Right lobe of liver (tissue), 4 donors: ENCODE data around the gene NSUN6.
"Not testable (repeated sequence)": the region's sequence is repeated elsewhere in the genome, so short reads cannot be mapped to it uniquely, and the experiment has no call there.

Source experiments
- CTCF ChIP-seq, 4 donors: fragments of 200-600 bp in 3 of 4; fragments of 450-650 bp in 1 of 4; IDR thresholded peaks; one replicate each; pipeline versions ENCODE4 v1.5.1 to v1.8.0; 2016 to 2022; ENCODE audit warnings: antibody characterized with exemption in 4 of 4, mild to moderate bottlenecking in 2 of 4
- POLR2A ChIP-seq: fragments of 450-650 bp; IDR thresholded peaks from one replicate; pipeline ENCODE4 v1.6.1; 2017; ENCODE audit warnings: antibody characterized with exemption, mild to moderate bottlenecking
- donor health status: DM: no; HTN: no; CAD: no.
- donor health status: DM: no; HTN: no; CAD: no.
- donor health status: DM: no; HTN: yes; CAD: no.

GRCh38 chr10:18637400-18637799 lies 14.0 kb downstream of the NSUN6 start:
- TF ChIP-seq CTCF (IDR thresholded peaks at IDR 0.05); POLR2A: not testable (repeated sequence)
